ENCODE results near the gene IGFBP4.

The IGFBP4 gene

DNA sequence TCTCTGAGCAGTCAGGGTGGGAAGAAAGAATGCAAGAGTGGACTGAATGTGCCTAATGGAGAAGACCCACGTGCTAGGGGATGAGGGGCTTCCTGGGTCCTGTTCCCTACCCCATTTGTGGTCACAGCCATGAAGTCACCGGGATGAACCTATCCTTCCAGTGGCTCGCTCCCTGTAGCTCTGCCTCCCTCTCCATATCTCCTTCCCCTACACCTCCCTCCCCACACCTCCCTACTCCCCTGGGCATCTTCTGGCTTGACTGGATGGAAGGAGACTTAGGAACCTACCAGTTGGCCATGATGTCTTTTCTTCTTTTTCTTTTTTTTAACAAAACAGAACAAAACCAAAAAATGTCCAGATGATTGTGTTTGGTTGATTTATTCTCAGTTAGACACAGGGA lies 14.1 kb downstream of the IGFBP4 start:
- DNase-seq = no peak

DNA sequence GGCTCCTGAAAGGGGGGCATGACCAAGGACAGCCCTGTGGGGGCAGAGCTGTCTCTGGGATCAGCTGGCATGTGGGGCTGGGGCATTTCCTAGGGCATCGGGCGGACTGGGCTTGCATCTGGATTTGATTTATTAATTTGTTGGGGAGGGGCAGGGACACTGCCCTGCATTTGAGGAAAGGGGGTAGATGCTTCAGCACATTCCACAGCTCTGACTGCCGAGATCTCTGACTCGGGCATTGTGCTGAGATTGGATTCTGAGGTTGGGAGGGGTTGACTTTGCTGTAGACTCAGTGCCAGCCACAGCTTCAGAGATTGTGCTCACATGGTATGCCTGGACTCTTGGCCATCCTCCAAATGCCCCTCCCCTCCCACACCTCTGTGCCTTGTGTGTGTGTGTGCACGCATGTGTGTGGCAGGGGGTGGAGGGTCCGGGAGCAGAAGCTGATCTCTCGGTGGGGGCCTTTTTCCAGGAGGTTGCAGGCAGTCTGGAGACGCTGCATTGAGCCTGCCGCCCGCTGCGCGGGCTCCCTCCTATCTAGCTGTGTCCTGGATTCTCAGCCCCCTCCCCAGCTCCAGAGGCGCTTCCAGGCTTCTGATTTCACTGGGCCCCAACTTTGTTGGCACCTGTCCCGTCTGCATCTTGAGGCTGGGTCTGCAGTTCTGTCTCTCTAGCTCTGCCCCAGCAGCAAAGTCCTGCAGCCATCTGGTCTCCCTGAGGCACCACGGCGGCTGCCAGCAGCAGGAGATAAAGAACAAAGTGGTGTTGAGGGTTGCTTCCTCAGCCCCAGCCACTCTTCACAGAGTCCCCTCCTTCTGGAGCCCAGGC lies 14.9 kb downstream of the IGFBP4 start:
- DNase-seq = no peak

DNA sequence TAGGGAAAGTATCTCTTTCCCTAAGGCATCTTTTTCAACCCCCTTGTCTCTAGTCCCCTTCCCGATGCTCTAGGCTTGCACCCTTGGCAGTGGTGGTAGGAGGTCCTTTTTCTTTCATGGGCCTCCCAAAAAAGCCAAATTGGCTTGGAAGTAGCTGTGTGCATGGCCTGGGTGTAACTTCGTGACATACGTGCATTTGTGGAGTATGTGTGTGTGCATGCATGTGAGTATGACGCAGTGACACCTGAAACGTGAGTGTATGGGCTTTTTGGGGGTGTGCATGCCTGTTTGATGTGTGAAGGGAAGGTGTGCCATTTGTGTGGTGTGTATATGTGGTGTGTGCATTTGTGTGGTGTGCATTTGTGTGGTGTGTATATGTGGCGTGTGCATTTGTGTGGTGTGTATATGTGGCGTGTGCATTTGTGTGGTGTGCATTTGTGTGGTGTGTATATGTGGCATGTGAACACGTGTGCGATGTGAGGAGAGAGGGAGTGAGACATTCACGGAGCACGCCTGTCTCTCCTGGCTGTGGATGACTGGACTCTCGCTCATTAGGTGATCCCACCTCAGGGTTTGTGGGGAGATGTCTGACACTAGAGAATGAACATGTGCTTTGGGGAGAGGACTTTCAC lies 15.7 kb downstream of the IGFBP4 start:
- no peak for DNase-seq

DNA sequence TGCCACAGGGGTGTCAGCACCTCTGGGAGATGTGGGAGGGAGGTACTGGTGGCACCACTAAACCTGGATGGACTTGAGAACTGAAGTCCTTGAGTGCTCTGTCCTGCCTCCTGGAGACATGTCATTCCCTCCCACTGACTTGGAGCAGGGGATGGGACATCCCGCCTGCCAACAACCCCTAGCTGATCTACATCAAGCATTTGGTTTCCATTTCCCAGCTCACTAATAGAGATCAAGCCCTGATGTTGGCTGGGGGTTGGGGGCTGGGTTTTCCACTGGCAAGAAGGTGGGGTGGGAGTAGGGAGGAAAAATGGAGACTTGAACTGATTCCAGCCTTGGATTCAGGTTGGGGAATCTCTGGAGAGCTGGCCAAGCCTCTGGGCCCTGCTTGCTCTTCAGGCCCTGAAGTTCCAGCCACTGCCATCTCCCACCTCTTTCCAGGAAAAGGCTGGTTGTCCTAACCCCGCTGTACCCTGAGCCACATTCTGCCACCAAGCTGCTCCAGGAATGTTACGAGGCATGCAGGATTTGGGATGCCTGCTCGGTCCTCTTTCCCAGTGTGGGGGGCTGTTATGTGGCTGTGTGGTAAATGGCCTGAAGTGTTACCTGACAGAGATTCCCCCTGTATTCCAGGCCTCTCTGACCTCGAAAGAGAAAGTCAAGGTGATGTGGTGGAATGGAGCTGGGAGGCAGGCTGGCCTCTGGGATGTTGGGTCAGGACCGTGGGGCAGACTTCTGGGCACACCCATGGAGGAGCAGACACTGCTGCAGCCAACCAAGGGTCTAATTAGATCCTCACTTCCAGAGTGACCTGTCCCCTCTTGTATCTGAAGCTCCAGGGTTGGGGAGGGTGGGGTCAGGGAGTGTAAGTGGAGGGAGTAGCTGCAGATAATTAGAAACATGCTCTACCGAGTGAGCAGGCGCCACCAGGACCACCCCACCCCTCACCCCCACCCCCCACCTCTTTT lies 16.7 kb downstream of the IGFBP4 start:
- no peak for DNase-seq

DNA sequence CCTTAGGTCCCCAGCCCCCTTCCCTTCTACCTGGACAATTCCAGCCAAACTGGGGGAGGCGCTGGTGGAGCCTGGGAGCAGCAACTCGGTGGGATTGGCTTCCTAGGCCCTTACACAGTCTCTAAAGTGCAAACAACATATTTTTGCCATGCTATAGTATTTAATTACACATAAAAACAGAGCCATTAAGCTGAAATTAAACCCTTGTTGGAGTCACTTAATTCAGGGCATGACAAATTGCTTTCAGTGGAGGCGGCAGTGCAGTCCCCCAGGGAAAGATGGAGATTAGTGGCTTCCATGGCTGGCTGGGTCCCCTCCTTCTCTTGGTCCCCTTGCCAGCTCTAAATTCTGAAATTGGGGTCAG lies 17.3 kb downstream of the IGFBP4 start:
- no peak for DNase-seq

DNA sequence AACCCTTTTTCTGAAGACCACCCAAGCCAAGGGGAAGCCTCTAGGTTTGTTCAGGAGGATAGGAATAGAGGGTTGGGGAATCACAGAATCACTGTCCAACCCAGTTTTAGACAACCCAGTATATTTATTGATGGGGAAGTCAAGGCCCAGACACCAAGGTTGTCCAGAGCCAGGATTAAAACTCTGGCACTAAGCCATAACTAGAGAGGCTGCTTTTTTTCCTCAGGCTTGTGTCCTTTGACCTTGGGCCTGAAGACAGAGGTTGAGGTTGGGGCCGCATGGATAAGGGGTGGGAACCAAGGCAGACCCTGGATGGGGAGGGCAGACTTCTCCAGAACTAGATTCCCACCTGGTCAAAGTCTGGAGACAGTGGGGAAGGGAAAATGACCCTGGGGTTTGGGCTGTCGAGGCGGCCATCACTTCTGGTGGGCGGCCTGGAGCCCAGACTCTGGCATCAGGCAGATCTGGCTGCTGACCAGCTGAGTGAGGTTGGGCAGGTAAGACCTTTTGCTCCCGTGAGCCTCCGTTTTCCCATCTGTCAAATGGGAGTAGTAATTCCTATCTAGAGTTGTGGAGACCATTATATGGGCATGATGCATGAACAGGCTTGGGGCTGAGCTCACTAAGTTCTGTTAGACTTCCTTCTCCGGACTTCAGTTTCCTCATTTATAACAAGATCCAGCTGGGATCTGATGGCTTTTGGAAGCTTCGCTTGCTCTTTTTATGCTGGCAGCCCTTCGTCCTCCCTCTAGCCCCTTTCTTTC lies 17.9 kb downstream of the IGFBP4 start:
- DNase-seq = no peak

DNA sequence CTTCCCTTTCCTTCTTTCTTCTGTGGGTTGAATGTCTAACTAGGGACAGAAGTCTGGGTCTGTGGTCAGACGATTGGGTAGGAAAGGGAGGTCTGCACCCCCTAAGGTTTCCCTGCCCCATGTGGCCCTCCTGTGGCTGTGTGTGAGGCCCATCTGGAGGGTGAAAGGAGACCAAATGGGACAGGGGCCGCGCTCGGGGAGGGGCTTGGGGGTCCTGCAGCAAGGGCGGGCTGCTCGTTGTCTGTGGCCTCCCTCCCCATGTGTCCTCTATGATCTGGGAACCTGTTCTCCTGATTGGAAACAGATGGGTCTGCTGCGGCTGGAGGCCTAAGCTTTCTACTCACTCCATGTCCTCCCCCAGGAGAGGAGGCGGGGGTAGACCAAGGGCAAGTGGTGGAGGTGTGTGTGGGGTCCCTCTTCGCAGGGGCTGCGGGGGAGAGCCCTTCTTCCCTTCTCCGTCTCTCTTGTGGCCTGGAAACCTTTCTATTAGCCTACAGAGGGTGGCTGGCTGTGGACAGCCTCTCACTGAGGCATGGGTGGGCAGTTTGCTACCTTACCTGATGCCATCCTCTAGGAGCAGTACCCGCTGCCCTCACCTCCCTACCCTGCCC lies 18.6 kb downstream of the IGFBP4 start:
- DNase-seq = no peak

DNA sequence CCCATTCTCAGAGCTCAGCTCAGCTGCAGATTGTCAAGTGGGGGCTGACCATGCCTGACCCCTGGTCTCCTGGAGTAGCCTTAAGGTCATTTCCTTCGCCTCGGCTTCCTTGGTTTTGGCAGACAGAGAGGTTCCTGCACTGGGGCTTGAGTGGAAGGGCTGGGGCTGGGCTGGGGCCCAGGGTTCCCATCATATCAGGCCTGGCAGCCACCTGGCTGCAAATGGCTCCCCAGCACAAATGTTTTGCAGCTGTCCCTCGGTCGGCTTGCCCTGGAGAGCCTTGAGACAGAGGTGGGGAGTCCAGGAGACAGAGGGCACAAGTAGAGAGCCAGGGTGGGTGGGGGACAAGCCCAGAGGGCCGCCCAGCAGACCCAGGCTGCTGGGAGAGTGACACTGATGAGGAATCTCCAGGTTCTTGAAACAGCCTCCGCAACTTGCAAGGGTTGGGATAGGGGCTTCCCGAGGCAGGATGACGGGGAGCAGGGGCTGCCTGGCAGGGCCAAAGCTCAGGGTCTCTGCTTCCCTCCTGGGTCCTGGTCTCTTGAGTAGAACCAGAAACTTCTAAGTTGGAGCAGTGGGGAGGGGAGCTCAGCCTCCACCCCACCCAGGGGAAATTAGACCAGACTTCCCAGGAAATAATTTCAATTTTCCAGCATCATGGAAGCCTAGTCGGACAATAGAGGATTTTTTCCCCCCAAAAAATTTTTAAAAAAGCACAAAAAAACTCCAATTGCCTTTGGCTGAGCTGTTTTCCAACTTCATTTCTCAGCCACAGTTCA lies 19.3 kb downstream of the IGFBP4 start:
- DNase-seq = no peak

DNA sequence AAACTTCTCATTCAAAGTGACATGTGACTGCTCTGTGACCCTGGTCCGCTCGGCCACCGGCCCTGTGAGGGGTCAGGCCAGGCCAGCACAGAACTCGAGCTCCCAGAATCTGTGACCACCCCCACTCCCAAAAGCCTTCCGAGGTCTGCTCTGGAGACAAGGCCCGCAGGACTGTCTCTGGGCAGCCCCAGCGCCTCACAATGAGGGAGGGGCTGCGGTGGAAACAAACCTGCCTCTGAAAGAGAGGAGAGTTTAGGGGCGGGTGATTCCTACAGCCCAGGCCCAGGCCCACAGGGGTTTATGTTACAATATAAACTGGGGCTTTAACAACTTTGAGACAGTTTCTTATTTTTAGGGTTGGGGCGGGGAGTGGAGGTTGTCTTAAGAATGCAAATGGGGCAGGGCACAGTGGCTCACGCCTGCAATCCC lies 19.9 kb downstream of the IGFBP4 start:
- no peak for DNase-seq

DNA sequence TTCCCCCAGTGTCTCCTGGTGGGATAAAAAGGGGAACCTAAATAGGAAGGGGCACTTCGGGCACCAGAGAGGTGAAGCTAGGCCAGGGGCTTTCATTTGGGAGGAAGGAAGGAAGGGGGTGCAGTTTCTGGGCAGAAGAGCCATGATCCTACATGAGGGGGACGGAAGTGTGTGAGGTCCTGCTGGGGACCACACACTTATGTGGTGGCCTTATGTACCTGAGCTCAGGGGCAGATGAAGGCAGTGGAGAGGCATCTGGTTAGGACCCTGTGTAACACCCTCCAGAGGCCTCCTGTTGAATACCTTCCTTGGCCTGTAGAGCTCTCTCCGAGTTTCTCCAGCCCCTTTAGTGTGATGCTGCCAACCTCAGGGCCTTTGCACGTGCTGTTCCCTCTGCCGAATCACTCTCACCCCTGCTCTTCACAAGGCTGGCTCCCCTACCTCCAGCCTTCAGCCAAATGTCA lies 21.2 kb downstream of the IGFBP4 start:
- DNase-seq = no peak

DNA sequence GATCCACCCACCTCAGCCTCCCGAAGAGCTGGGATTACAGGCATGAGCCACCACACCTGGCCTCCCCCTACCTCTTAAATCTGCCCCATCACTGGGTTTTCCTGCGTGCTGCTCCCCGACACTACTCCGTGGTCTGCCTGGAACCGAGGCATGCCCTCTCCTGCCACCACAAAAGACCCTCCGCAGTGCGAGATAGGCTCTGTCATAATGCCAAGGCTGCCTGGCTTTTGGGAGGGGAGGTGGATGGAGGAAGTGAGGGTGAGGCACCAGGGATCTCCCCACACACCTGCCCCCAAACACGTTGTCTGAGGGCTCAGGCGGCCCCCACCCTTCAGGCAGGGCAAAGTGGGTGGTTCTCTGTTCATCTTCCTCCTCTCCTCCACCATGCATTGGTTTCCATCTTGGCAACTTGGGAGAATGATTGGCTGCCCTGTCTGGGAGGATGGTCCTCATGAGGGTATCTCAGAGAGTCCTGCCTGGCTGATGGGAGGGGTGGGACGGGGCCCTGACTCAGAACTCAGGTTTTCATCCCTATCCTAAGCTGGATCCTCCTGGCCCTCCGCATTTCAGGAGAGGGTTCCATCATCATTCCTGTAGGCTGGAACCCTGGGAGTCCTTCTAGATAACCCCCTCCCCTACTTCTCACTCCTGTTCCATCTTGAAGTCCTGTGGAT lies 23.2 kb downstream of the IGFBP4 start:
- DNase-seq = no peak

DNA sequence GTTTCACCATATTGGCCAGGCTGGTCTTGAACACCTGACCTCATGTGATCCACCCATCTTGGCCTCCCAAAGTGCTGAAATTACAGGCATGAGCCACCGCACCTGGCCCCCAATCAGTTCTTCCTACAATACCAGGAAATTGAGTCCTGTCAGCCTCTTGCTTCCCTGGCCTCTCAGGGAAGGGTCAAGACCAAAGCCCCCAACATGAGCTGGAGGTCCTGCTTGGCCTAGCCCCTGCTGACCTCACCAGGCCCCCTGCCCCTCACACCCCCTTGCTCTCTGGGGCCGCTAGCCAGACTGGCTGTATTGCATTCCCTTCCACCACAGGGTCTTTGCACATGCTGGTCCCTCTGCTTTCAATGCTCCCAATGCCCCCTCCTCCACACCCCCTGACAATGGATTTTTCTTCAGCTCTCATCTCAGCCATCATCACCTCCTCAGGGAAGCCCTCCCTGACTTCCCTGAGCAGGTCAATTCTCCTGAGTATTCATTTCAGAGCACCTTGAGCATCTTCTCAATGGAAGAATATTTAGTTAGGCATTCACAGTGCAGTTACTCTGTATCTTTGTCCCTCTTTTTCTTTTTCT lies 24.1 kb downstream of the IGFBP4 start:
- DNase-seq = no peak

DNA sequence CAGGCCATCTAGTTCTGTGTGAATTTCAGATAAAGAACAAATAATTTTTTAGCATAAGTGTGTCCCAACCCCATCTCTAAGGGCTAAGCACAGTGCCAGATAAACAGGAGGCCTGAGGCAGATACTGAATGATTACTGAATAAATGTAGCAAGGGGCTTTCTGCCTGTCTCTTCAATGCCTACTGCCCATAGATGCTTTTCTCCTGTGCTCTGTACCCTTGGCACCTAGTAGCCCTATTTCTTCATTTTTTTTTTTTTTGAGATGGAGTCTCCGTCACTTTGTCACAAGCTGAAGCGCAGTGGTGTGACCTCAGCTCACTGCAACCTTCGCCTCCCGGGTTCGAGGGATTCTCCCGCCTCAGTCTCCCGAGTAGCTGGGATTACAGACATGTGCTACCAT lies 25.3 kb downstream of the IGFBP4 start:
- DNase-seq = no peak

DNA sequence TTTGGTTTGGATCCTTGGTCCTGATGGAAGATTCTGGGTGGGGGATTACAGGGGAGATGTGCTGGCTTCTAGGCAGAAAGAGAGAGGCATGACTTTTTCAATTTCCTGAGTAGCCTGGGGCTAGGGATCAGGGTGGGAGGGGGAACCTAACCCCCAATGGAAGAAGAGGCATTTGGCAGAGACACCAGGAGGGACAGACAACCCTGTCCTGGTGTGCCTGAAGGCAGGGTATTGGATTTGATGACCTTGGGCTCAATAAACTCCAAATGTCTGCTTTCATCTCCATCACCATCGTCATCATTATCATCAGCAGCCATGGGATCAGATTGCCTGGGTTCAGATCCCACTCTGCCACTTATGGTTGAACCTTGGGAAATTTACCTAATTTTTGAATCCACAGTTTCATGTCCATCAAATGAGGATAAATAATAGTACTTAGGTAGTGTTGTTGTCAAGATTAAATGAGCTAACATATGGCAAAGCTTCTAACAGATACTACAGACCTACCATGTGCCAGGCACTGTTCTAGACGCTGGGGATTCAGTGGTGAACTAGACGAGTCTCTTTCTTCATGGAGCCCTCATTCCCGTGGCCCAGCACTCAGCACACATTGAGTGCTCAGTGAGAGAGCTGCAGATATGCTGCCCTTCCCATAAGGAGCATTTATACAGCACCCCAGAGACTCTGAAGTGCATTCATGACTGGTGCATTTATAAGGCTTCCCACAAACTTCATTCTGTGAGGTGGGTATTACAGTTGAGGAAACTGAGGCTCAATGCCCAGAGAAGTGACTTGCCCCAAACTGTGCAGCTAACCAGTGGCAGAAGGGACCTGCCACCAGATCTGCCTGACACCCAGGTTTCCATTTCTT lies 26.8 kb downstream of the IGFBP4 start:
- DNase-seq = no peak

DNA sequence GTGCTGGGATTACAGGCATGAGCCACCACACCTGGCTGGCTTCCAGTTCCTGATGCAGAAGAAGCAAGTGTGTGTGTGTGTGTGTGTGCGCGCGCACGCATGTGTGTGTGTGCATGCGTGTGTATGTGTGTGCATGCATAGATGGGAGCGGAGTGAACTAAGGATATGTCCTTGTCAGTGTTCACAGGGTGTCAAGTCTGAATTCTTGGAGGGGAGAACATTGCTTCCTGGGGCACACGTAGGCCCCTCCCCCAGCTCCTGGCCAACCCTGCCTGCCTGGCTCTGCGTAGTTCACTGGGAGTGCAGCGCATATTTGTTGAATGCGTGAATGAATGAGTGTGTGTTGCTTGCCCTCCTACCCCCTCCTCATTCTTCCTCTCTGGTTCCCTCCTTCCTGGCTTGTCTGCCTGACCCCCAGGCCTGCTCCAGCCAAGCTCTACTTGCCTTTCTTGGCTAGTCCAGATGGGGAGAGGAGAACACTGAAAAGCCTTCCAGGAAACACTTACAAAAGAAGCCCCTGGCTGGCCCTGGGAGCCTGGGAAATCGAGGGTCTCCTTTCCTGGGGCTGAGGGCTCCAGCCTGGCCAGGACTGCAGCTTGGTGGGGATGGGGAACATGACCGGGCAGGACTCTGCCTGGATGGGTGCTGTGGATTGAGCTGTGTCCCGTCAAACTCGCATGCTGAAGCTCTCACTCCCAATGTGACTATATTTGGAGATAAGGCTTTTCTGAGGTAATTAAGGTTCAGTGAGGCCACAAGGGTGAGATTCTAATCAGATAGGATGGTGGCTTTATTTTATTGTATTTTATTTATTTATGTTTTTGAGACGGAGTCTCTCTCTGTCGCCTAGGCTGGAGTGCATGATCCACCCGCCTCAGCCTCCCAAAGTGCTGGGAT lies 27.9 kb downstream of the IGFBP4 start:
- DNase-seq = no peak

DNA sequence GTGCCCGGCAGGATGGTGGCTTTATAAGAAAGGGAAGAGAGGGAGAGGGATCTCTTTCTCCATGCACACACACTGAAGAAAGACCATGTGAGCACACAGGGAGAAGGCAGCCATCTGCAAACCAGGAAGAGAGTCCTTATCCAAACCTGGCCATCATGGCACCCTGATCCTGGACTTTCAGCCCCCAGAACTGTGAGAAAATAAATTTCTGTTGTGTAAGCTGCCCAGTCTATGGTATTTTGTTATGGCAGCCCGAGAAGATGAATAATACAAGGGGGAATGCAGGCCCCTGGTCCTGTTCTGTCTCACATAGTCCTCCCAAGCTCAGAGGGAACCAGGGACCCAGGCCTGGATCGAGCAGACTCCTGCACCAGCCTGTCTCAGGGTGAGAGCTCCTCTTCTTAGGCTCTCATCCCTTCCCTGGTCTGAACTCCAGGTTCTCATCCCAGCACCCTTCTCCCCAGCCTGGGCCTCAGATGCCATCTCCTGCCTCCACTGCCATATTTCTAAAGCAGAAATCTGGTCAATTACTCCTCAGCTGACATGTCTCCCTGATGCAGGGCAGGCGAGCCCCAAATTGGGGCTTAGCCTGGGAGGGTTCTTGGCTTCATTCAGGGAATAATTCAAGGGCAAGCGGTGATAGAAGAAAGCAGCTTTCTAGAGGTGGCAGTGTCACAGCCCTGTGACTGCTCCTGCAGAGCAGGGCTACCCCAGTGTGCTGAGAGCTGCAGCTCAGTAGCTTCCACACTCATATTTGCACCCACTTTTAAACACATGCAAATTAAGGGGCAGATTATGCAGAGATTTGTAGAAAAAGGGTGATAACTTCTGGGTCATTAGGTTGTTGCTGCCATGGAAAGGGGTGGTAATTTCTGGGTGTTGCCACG lies 28.8 kb downstream of the IGFBP4 start:
- no peak for DNase-seq
